G401.6 (cell line): ENCODE data around the gene PEX5L.
"Not testable (repeated sequence)": the region's sequence is repeated elsewhere in the genome, so short reads cannot be mapped to it uniquely, and the experiment has no call there.

ENCODE experiments used
- FAIRE-seq: peaks from 2 replicates; lab custom pipeline; 2012; peaks lifted over from hg19 to GRCh38; lab: Jason Lieb, UNC

PEX5L gene, protein sequence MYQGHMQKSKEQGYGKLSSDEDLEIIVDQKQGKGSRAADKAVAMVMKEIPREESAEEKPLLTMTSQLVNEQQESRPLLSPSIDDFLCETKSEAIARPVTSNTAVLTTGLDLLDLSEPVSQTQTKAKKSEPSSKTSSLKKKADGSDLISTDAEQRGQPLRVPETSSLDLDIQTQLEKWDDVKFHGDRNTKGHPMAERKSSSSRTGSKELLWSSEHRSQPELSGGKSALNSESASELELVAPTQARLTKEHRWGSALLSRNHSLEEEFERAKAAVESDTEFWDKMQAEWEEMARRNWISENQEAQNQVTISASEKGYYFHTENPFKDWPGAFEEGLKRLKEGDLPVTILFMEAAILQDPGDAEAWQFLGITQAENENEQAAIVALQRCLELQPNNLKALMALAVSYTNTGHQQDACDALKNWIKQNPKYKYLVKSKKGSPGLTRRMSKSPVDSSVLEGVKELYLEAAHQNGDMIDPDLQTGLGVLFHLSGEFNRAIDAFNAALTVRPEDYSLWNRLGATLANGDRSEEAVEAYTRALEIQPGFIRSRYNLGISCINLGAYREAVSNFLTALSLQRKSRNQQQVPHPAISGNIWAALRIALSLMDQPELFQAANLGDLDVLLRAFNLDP

DNA sequence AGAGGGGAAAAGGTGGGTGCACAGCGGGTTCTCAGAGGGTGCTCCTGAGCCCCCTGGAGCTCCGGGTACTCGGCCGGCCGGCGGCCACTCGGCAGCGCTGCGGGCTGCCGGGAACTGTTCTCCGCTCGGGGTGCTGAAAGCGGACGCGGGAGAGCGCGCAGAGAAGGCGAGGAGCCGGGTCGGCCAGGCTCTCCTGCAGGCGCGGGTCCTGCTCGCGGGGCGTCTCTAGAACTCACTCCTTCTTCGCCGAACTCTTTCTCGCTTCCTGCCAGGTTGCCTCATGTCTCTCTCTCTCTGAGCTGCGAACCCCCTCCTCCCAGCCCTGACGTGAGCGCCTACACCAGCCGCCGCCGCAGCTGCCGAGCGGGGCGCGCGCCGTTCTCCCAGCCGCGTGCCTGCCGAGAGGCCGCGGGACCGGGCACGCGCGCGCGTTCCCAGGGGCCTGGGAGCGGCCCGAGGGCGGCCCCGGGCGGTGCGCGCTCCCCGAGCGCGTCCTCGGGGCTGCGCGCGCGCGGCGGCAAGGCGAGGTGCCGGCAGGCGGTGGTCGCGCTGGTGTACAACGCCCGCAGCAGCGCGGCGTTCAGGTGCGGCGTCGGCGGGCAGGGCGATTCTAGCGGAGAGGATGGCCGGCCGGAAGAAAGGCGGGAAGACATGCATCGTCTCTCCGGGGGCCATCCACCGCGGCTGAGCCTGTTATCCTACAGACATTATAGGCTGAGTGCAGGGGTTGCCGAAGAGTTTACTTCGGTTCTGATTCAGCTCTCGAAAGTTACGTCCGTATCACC, at the start of gene PEX5L:
TSS of gene PEX5L (minus strand) at position 267 of the 785 bp plus-strand sequence. CDS start 338 bp downstream, outside the sequence.
- FAIRE-seq: no peak

DNA sequence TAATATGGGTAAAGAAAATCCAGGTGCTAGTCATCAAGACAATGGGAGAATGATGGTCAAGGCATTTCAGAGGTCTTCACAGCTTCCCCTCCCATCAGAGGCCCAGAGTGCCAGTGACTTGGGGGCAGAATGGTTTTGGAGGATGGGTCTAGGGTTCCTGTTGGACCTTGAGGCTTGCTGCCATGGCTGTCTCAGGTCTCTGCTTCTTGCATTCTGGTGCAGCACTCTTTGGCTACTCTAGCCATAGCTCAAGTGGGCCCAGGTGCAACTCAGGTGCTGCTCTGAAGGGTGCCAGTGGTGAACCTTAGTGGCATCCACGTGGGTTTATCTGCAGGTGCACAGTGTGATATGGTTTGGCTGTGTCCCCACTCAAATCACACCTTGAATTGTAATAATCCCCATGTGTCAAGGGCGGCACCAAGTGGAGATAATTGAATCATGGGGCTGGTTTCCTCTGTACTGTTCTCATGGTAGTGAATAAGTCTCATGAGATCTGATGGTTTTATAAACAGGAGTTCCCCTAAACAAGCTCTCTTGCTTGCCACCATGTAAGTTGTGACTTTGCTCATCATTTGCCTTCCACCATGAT, 48.5 kb upstream of the PEX5L start:
- FAIRE-seq: no peak

DNA sequence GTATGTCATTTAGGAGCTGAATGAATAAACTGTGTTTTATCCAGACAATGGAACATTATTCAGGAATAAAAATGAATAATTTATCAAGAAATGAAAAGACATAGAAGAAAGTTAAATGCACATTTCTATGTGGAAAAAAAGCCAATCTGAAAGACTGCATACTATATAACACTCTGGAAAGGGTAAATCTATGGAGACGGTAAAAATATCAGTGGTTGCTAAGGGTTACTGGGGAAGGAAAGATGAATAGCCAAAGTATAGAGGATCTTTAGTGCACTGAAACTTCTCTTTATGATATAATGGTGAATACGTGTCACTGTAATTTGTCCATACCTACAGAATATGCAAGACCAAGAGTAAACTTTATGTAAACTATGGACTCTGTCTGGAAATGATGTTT, 46.0 kb upstream of the PEX5L start:
- FAIRE-seq: no peak

DNA sequence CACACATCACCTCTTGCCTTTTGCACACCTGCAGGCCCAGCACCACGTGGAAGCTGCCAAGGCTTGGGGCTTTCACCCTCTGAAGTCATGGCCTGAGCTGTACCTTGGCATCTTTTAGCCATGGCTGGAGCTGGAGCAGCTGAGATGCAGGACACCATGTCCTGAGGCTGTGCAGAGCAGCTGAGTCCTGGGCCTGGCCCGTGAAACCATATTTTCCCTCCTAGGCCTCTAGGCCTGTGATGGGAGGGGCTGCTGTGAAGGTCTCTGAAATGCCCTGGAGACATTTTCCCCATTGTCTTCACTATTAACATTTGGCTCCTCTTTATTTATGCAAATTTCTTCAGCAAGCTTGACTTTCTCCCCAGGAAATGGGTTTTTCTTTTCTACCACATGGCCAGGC, 41.9 kb upstream of the PEX5L start:
- FAIRE-seq: no peak

DNA sequence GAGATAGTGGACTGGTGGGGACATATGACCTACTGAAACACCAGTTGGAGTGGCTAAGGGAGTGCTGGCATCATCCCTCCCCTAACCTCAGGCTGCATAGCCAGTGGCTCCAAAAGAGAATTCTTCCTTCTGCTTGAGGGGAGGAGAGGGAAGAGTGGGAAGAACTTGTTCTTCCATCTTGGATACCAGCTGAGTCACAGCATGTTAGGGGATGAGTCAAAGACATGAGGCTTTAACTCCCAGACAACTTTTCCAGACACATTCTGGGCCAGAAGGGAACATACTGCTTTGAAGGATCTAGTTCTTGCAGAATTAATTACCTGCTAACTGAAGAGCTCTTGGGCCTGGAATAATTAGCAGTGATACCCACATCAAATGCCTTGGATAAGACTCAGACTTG, 36.8 kb upstream of the PEX5L start:
- no peak for FAIRE-seq

DNA sequence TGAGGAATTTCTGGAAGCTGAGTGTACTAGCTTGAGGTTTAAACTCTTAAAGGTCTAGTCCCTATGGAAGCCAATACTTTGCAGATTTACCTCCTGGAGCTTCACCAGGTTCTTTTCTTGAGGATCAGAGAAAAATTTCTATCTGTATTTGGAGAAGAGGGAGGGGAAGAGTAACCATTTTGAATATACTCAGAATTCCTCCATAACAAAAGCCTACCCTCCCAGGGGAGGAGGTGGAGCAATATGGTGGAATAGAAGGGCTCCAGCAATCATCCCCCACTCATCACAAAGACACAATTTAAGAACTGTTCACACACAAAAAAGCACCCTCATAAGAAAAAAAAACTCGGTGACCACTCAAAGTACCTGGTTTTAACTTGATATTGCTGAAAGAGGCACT, 36.0 kb upstream of the PEX5L start:
- FAIRE-seq: no peak

DNA sequence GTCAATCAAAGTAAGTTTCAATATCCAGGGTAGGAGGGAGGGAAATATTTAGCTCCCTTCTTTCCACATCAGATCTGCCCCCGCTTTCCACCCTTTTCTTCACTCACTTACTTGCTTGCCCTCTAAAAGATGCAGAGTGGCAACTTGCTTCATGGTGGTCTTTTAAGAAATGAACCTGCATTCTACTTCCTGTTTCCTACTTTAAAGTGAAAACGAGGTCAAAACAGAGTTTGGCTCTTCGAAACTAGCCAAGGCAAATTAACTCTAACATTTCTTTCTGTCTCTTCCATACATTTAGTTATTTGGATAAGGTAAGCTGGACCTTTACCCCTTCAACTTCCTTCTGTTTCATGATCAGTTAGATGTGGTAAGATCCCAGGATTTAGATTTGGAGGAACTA, 34.2 kb upstream of the PEX5L start:
- no peak for FAIRE-seq

DNA sequence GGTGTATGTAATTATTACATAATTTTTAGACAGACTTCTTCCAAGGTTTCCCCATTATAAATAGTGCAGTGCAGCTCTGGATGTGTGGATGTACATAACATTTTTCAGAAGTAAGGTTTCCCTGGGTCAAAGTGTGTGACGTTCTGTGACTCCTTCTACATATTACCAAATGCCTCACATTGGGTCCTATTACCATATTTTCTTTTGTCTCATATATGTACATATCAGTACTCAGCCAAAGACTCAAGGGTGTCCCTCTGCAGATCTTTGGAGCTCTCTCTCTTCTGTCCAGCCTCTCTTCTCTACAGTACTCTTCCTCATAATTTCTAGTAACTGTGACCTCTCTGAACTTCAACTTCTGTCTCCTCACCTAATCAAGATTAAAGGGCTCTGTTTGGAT, 31.3 kb upstream of the PEX5L start:
- no peak for FAIRE-seq

DNA sequence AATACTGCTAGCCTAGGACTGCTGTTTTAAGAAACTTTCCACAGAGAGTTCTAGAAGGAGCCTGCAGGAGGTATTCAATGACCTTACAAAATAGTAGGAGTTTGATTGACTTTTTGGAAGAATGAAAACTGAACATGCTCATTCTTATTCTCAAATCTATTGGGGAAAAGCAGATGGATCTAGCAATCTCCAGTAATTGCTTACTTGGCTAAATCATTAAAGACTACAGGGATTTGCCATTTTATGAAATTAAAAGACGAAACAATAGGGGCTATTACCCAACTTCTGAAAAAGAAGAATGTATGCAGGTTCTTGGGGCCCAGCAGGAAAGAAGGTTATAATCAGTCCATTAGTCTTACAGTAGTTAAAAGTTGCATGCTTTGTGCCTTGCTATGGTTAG, 29.9 kb upstream of the PEX5L start:
- FAIRE-seq: no peak

DNA sequence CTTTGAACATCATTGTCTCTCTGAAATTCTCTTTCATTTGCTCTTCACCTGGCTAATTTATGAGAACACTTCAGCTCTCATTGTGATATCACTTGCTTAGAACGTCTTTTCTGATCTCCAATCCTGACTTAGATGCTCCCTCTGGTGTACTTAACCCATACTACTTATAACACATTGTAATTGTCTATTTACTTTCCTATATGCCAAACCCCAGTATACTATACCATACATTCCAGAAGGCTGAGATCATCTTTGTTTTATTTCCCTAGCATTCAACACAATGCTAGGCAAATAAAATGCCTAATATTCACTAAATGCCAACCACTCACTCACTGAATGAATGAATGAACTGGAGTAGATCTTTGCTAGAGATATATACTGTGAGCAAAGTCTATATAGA, 27.0 kb upstream of the PEX5L start:
- no peak for FAIRE-seq

DNA sequence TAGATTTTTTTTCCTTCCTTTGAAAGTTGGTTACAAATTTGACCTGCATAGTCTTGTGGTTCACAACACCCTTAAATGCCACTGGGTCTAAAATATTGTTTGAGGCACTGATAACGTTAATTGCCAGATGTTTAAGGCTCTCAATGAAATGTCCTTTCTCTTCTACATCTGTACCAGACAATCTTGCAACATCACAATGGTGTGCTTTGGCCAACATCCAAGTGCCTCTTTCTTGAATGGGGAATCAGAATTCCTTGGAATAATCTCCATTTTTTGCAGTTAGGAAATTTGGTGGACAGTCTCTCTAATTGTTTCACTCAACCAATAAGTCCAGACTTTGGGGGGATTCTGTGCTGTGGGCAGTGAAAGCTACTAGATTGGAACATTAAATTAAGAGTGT, 26.0 kb upstream of the PEX5L start:
- FAIRE-seq: no peak

DNA sequence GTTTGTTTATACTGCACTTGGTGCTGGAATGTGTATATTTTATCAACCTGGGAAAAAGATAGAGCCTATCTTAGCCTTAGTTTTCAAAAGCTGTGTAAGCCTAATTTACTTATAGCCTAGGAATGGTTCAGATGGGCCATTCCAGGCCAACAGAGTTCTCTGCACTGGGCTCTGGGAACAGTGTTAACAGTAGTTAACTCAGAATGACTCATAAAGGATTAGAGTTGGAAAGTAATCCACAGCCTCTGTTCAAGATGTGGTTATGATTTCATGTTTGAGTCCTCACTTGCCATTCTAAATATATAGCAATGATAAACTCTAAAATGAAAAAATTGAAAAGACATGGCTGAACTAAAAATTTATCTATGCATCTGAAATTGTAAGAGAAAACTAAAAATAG, 22.6 kb upstream of the PEX5L start:
- FAIRE-seq: no peak

DNA sequence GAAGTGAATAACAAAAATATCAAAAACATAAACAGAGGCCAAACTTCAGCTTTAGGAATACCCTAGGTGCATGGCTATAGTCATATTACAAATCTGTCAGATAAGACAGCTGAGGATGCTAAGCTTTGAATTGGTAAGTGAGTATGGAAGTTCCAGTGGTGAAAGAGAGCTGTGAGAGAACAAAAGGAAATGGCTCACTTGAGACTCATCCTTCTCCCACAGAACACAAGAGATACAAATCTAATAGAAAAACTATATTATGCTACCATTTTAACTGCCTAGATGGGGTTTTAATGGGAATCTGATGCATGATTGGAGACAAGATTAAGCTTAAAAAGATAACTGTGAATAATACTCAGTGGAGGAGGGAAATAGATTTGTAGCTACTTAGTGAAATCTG, 21.5 kb upstream of the PEX5L start:
- FAIRE-seq: no peak

DNA sequence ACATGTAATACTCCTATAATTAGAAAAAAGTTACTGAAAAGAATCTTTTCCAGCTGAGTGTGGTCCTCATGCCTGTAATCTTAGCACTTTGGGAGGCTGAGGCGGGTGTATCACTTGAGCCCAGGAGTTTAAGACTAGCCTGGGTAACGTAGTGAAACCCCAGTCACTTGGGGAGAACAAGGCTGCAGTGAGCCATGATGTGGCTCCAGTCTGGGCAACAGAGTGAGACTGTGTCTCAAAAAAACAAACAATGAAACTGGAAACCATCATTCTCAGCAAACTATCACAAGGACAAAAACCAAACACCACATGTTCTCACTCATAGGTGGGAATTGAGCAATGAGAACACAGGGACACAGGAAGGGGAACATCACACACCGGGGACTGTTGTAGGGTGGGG, 18.9 kb upstream of the PEX5L start:
- not testable (repeated sequence) for FAIRE-seq

DNA sequence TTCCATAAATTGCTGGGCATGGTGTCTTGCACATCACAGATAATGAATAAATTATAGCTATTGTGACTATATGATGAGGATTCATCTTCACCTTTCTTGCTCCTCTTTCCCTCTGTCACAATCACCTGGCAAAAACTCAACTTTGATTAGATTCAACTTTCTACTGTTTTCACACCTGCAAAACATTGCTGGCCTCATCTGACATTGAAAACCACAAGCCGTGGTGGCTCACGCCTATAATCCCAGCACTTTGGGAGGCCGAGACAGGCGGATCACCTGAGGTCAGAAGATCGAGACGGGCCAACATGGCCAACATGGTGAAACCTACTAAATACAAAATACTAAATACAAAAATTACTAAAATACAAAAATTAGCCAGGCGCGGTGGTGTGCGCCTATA, 12.7 kb upstream of the PEX5L start:
- no peak for FAIRE-seq

DNA sequence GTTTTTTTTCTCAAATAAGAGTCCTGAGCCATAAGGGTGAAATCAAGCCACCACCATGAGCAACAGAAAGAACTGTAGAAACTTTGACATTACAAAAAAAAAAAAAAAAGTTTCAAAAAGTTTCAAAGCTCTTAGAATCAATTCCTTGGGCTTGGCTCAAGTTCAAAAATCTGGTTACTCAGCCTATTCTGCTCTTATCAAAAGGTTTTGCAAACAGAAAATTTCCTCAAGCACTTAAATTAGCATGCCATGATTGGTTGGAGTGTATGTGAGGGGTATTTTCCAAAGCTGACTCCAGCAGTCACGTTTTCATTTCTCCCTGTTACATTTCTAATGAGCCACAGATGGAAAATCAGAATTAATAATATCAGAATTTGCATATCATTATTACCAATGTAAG, 12.1 kb upstream of the PEX5L start:
- no peak for FAIRE-seq

DNA sequence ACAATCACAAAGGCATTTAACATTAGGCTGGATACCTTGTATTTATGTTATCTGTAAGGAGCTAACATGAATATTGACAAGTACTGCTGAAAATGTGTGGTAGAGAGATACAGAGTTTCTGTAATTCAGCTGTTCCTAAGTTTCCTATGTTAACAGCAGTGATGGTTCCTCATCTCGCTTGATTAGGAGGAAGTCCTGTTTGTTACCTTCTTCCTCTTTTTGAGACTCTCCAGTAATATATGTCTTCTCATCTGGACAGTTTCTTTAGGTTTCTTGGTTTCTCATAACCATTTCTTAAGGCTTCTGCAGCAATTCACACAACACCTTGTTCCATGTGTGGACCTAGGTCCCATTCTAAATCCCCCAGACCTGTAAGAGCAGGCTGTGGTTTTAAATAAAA, 11.4 kb upstream of the PEX5L start:
- FAIRE-seq: no peak

DNA sequence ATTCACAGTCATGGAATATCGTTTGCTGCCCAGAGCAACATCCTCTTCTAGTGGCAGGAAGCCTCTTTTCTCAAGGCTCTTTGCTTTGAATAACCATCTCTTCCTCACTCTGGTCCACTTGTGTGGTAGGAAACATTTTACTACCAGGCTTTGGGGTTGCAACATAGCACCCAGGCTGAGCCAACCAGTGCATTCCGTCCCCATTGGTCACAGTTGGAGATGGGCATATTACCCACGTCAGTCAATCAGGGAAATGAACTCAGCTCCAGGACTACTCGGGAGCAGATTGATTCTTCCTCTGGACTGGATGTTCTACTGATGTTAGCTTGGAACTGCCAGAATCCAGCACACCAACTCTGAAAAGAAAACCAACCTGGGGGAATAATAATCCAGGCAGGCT, 4.2 kb upstream of the PEX5L start:
- no peak for FAIRE-seq

DNA sequence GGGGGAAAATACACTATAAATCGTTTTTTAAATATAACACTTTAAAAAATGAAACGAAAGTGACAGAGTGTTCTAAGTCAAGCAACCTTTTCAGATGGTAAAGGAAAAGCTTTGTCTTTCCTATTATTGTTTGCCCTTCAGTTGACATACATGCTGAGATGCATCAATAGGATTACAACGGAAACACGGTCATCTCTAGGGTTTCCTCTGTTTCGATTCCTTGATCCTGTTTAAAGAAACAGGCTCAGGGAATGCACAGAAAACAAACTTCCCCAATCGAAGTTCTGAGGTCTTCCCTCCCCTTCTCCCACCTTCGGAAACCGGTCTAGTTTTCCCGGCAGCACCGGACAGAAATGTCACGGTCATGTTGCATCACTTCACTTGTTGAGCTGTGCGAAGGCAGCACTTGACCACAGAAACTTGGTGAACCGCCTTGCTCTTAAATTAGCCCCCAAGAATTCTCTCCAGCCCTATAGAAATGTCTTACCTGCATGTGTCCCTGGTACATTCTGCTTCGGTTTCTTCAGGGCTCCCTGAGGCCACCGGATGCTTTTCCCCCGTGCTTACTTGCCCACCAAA, 556 bp downstream of the PEX5L start:
- FAIRE-seq: no peak

DNA sequence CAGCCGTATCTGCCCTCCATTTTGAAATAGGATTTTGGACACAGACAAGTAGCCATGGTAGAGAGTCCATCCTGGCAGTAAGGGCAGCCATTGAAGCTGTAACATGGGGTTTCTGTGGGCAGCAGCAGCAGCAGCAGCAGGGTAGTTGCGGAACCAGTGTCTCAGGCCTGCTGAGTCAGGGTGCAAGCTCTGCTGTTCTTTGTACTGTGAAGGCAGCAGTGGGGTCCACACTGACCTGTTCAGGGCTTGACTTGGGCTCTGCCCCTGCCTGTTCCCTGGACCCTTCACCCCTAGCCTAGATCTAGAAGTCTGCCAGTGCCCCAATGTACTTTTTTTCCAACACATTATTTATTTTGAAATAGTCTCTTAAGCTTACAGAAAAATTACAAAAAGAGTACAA, 9.7 kb downstream of the PEX5L start:
- no peak for FAIRE-seq

DNA sequence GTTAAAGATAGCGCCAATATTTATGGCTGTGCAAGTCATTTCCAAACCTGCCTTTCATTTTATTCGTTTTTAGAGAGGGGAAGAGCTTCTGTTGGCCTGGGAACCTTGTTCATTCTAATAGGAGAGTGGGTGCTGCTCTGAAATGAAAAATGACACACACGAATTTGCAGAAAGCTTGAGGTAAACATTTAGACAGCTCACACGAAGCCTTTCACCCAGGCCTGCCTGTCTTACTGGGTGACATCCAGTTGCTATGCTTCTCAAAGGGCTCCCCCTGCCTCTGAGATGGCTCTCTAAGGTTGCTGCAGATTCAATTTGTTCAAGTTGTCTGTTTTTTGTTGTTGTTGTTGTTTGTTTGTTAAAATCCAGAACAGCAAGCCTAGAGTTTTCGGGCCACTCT, 18.2 kb downstream of the PEX5L start:
- FAIRE-seq: no peak

DNA sequence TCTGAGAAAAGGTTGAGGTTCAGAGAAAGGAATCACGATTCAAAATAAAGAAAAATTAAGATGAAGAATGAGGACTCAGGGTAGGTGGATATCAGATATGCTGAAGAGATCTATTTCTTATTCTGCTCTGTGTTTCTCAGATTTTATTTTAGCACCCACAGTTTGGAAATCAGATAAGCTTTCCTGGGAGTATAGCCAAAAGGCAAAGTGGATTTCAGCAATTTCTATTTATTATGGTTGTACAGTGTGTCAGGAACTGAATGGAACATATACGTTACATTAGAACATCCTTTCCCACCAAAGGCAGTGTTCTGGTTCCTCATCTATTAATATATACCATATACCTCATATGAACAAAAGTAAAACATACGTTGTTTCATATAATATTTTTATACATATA, 18.9 kb downstream of the PEX5L start:
- no peak for FAIRE-seq

DNA sequence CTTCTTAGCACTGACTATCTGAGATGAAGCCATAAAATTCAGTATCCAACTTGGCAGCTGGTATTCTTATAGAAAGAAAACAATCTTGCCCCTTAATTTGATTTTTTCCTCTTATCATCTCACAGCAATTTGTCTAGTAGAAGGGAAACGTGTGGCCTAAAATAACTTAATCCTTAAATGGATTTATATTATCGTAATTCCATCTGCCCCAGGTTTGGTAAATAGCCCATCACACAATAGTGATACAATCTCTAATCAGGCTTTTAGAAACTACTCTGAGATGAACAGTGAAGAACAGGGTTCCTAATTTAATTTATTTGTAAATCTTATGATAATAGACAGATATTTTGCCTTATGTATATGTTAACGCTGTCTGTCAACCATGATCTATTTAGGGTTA, 24.8 kb downstream of the PEX5L start:
- FAIRE-seq: no peak
